Stimulated activated CD8-positive, alpha-beta memory T cell treated with anti-CD3 and anti-CD28 coated beads, Interleukin-2, amount 100 ng/mL, for 1 hour (primary cell): Measurements from ENCODE around the gene PLD4.
"Not testable (repeated sequence)": the region's sequence is repeated elsewhere in the genome, so short reads cannot be mapped to it uniquely, and the experiment has no call there.

ENCODE experiments used
- DNase-seq, 2 donors: peaks; one replicate each; pipeline ENCODE4 v3.0.0-alpha.2; 2020; ENCODE audit warnings: low read depth in 2 of 2

The PLD4 gene

GRCh38 chr14:104940526-104941150 lies 16.0 kb downstream of the PLD4 start:
- DNase-seq, result no peak

- no peak for DNase-seq
Observed at GRCh38 chr14:104941508-104942365, 17.1 kb downstream of the PLD4 start.

GRCh38 chr14:104942586-104942985 lies 17.9 kb downstream of the PLD4 start:
- no peak for DNase-seq

GRCh38 chr14:104943216-104944015 lies 18.7 kb downstream of the PLD4 start:
- DNase-seq, result not testable (repeated sequence)

- not testable (repeated sequence) for DNase-seq
Observed at GRCh38 chr14:104944016-104944308, 19.3 kb downstream of the PLD4 start.

GRCh38 chr14:104944436-104945205 lies 19.9 kb downstream of the PLD4 start:
- DNase-seq, result not testable (repeated sequence)

- DNase-seq, result not testable (repeated sequence)
Observed at GRCh38 chr14:104945266-104945665, 20.6 kb downstream of the PLD4 start.

- not testable (repeated sequence) for DNase-seq
Observed at GRCh38 chr14:104945986-104946965, 21.6 kb downstream of the PLD4 start.

- DNase-seq, result not testable (repeated sequence)
Observed at GRCh38 chr14:104947201-104947600, 22.5 kb downstream of the PLD4 start.

GRCh38 chr14:104947881-104948735 lies 23.4 kb downstream of the PLD4 start:
- not testable (repeated sequence) for DNase-seq

GRCh38 chr14:104948736-104949031 lies 24.0 kb downstream of the PLD4 start:
- DNase-seq, result no peak

GRCh38 chr14:104949406-104949955 lies 24.8 kb downstream of the PLD4 start:
- DNase-seq, result not testable (repeated sequence)

GRCh38 chr14:104950021-104950420 lies 25.3 kb downstream of the PLD4 start:
- DNase-seq, result no peak

GRCh38 chr14:104950701-104951100 lies 26.0 kb downstream of the PLD4 start:
- not testable (repeated sequence) for DNase-seq

GRCh38 chr14:104951863-104952657 lies 27.4 kb downstream of the PLD4 start:
- not testable (repeated sequence) for DNase-seq

- no peak for DNase-seq
Observed at GRCh38 chr14:104953097-104953496, 28.4 kb downstream of the PLD4 start.

- no peak for DNase-seq
Observed at GRCh38 chr14:104953896-104954656, 29.4 kb downstream of the PLD4 start.
